ENCODE measurements around the gene ASPG.

The ASPG gene

DNA sequence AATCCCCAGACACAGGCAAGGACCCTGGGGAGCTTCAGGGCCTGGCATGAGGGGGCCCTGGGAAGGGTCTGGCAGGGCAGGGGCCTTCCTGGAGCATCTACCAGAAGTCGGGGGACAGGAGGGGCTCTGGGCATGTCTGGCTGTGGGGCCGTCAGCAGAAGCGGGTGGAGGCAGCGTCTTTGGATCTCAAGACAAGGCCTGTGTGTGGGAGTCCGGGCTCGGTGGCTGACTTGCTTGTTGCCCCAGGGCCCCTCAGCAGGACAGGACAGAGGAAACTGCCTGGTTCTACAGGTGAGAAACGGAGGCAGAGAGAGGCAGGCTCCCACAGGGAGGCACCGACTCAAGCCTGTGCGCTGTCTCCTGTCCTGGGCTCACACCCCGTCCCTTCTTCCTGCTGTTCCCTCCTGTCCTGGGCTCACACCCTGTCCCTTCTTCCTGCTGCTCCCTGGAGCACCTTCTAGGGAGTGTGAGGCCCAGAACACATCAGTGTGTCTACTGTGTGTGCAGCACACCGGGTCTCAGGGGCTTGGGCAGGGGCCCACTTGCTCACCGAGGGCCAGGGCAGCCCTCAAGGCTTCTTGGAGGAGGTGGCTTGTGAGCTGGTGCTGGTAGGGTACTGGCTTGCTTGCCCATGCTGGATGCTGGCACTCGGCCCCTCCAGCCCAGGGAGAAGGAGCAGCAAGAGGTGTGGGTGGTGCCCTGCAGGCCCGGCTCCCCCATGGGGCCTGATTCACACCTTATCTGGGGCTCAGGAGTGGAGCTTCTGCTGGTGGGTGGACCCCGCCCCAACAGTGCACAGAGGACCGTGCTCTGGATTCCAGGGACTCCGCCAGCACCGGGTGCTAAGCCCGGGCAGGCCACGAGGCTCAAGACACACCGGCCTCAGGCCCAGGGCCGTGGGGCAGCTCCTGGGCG, 14.9 kb downstream of the ASPG start:
- in situ Hi-C loops (cut with HindIII; ENCODE audit: low pct_ligation_motif_present, low sequenced_read_pairs), result no loop called here
- DNase-seq, result no peak
- H3K4me3 ChIP-seq (ENCODE audit: low read depth, low read length), result no peak overlapping the region
- H3K27me3 ChIP-seq (replicated peaks), result no peaks in the 10 kb centered on the region
- H3K36me3 ChIP-seq (replicated peaks), result no peaks in the 10 kb centered on the region
- H3K27ac ChIP-seq, result no peak overlapping the region
- no peak for TF ChIP-seq CTCF (IDR thresholded peaks at IDR 0.05; ENCODE audit: low read depth, low read length, missing control alignments)

DNA sequence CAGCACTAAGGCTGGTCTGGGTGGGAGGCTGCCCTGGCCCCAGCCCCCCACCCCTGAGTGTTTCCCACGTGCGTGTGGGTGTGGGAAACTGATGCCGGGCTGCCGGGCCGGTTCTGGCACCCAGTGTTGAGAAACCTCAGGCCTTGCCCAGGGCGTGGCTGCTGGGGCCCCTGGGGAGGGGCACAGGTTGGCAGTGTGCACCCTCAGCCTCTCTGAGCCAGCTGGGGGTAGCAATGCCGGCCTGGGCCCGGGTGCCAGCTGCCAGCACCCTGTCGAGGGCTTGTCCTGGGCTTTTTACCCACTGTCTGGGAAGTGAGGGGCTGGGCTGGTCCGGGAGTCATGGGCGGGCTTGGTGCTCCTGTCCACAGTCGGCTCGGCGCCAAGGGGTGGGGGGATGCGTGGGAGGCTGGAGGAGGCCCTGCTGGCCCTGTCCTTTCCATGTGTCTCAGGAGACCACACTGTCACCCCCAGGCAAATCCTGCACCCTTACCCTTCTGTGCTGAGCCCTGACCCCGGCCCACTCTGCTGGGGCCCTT, 15.7 kb downstream of the ASPG start:
- no peak for TF ChIP-seq CTCF (IDR thresholded peaks at IDR 0.05; ENCODE audit: low read depth, low read length, missing control alignments)
- in situ Hi-C loops (cut with HindIII; ENCODE audit: low pct_ligation_motif_present, low sequenced_read_pairs), result no loop called here
- Histone ChIP-seq H3K27ac (no peak overlapping the region), H3K27me3 (replicated peaks) (no peaks in the 10 kb centered on the region), H3K4me3 (ENCODE audit: low read depth, low read length) (no peak overlapping the region), H3K36me3 (replicated peaks) (no peaks in the 10 kb centered on the region)
- DNase-seq, result no peak

- DNase-seq, result no peak
- no peak overlapping the region for H3K4me3 ChIP-seq (ENCODE audit: low read depth, low read length)
- H3K27me3 ChIP-seq (replicated peaks), result no peaks in the 10 kb centered on the region
- H3K27ac ChIP-seq, result no peak overlapping the region
- in situ Hi-C loops (cut with HindIII; ENCODE audit: low pct_ligation_motif_present, low sequenced_read_pairs), result no loop called here
- TF ChIP-seq CTCF (IDR thresholded peaks at IDR 0.05; ENCODE audit: low read depth, low read length, missing control alignments), result no peak
- H3K36me3 ChIP-seq (replicated peaks), result no peaks in the 10 kb centered on the region
These were observed 16.3 kb downstream of the ASPG start for GRCh38 chr14:104101651-104102281.

DNA sequence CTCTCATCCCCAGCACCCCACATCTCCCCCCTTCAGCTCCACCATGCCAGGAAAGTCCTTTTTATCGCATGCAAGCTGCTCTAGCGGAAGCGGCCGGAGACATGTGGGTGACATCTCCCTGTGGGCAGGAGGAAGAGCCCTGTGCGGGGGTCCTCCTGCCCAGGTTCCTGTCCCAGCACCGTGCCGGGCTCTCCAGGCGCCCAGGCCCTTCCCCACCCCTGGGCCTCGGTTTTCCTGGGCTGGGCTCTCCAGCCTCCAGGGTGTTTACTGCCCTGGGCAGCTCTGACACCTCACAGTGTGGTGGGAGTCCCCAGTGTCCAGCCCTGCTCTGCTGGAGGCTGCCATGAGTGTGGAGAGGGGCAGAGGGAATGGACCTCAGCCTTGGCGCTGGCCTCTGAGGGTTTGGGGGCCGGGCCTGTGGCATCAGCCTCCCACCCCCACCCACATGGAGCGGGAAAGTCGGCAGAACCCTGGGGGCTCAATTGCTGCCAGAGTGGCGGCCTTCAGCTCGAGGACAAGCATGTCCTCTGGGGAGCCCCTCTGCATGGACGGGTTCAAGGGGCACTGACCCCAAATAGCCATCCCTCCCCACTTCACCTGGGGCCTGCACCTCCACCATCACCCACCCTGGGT, 16.9 kb downstream of the ASPG start:
- no peak for TF ChIP-seq CTCF (IDR thresholded peaks at IDR 0.05; ENCODE audit: low read depth, low read length, missing control alignments)

DNA sequence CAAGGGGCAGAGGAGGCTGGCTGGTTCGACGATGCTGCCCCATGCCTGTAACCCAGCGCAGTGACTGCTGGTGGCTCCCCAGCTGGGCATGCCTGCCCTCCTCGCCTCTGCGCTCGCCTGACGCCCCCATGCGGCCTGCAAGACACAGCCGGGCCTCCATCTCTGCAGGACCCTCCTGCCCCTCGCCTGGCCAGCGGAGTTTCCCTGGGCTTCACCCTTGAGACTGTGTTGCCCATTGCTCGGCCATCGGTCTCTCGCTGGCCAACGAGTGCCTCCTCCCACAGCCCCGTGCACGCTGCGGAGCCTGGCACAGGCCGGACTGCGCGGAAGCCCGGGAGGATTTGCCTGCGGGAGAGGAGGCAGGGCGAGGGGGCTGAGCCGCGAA, 17.6 kb downstream of the ASPG start:
- Histone ChIP-seq H3K27me3 (replicated peaks) (no peaks in the 10 kb centered on the region), H3K4me3 (ENCODE audit: low read depth, low read length) (no peak overlapping the region), H3K36me3 (replicated peaks) (no peaks in the 10 kb centered on the region), H3K27ac (no peak overlapping the region)
- in situ Hi-C loops (cut with HindIII; ENCODE audit: low pct_ligation_motif_present, low sequenced_read_pairs), result no loop called here
- DNase-seq, result no peak
- no peak for TF ChIP-seq CTCF (IDR thresholded peaks at IDR 0.05; ENCODE audit: low read depth, low read length, missing control alignments)

More for the DNA sequence above, 16.9 kb downstream of the ASPG start:
- no peak overlapping the region for H3K4me3 ChIP-seq (ENCODE audit: low read depth, low read length)
- no peaks in the 10 kb centered on the region for H3K27me3 ChIP-seq (replicated peaks)
- DNase-seq, result no peak
- in situ Hi-C loops (cut with HindIII; ENCODE audit: low pct_ligation_motif_present, low sequenced_read_pairs), result no loop called here
- H3K36me3 ChIP-seq (replicated peaks), result no peaks in the 10 kb centered on the region
- H3K27ac ChIP-seq, result no peak overlapping the region
